Mesodermal cell (in vitro differentiated cells): ENCODE results near the gene PTPN4. TPM values are rescaled to one million over a fixed set of nuclear protein-coding genes. Genes with fewer than 3 reads are reported as not detected.

Source experiments
- H3K27ac ChIP-seq: 2 replicates; pipeline ENCODE4 v1.7.0; 2013; ENCODE audit warnings: mild to moderate bottlenecking, low read depth, low read length, moderate library complexity; ENCODE audit not compliant: severe bottlenecking
- H3K36me3 ChIP-seq: 2 replicates; pipeline ENCODE4 v1.7.1; 2013; ENCODE audit warnings: mild to moderate bottlenecking, low read length, moderate library complexity; ENCODE audit not compliant: control insufficient read depth, insufficient read depth
- H3K4me1 ChIP-seq: one replicate; pipeline ENCODE4 v1.7.1; 2013; ENCODE audit warnings: mild to moderate bottlenecking, low read length; ENCODE audit not compliant: insufficient read depth, control insufficient read depth, poor library complexity, severe bottlenecking
- H3K4me3 ChIP-seq: 2 replicates; pipeline ENCODE4 v1.7.0; 2013; ENCODE audit warnings: low read length, control low read depth, mild to moderate bottlenecking; ENCODE audit not compliant: insufficient read depth, poor library complexity, severe bottlenecking; ENCODE audit errors: extremely low read depth
- H3K9me3 ChIP-seq: 2 replicates; pipeline ENCODE4 v1.7.1; 2013; ENCODE audit warnings: mild to moderate bottlenecking, low read length, moderate library complexity; ENCODE audit not compliant: control insufficient read depth
- WGBS, 2 experiments: methylation state at CpG; one replicate each; pipeline ENCODE4 v1.1.5; 2013; ENCODE audit warnings: missing lambda C conversion rate in 2 of 2; ENCODE audit not compliant: insufficient coverage in 2 of 2; 5-methylcytosine and 5-hydroxymethylcytosine counted together
- polyA plus RNA-seq, 2 experiments: library from polyadenylated mRNA; stranded (reverse); fragments of 50-300 nt; gene quantifications; one replicate each; pipeline ENCODE4 v1.2.3, GENCODE V29; 2013

Gene PTPN4
- polyA plus RNA-seq (2013, experiment 1 of 2), result 32.0 TPM
- 27.1 TPM for polyA plus RNA-seq (2013, experiment 2 of 2)

- Histone ChIP-seq H3K4me3 (peak within 1 kb of the TSS; percentile 93), H3K4me1 (peaks cover 4% of the 10 kb centered on the region), H3K27ac (peak within 1 kb of the TSS; percentile 96), H3K9me3 (no peaks in the 10 kb centered on the region), H3K36me3 (no peaks in the 10 kb centered on the region)
- WGBS, 2 experiments, result 0% methylated on average over 33 to 37 of the region's 59 CpGs
Measured at GRCh38 chr2:119759451-119760236, at the start of gene PTPN4. Gene PTPN4 (plus strand): TSS chr2:119759922. CDS start chr2:119809854, 49,932 bp downstream.

- Histone ChIP-seq H3K27ac (no peak overlapping the region), H3K36me3 (no peaks in the 10 kb centered on the region), H3K9me3 (peaks cover 3% of the 10 kb centered on the region), H3K4me1 (peaks cover 8% of the 10 kb centered on the region), H3K4me3 (no peak overlapping the region)
- WGBS, 2 experiments, result 92 to 97% methylated on average over 6 of the region's 8 CpGs
Measured at GRCh38 chr2:119710281-119710680, 49.4 kb upstream of the PTPN4 start.

- no peaks in the 10 kb centered on the region for H3K36me3 ChIP-seq
- H3K27ac ChIP-seq, result no peak overlapping the region
- WGBS, 2 experiments, result 93 to 94% methylated on average over 9 of the region's 9 CpGs
Measured at GRCh38 chr2:119711352-119711751, 48.4 kb upstream of the PTPN4 start.

GRCh38 chr2:119712571-119712970 is 47.2 kb upstream of the PTPN4 start:
- Histone ChIP-seq H3K4me3 (no peak overlapping the region), H3K9me3 (no peaks in the 10 kb centered on the region)

More at GRCh38 chr2:119711352-119711751, 48.4 kb upstream of the PTPN4 start:
- H3K4me3 ChIP-seq, result no peak overlapping the region
- H3K9me3 ChIP-seq, result no peaks in the 10 kb centered on the region
- H3K4me1 ChIP-seq, result peaks cover 8% of the 10 kb centered on the region

GRCh38 chr2:119713819-119714490 is 45.8 kb upstream of the PTPN4 start:
- no peak overlapping the region for H3K4me3 ChIP-seq
- H3K4me1 ChIP-seq, result peaks cover 8% of the 10 kb centered on the region
- no peaks in the 10 kb centered on the region for H3K9me3 ChIP-seq
- 85 to 93% methylated on average over 3 to 4 of the region's 7 CpGs for WGBS, 2 experiments
- H3K27ac ChIP-seq, result no peak overlapping the region
- H3K36me3 ChIP-seq, result no peaks in the 10 kb centered on the region

More at GRCh38 chr2:119712571-119712970, 47.2 kb upstream of the PTPN4 start:
- H3K4me1 ChIP-seq, result peaks cover 8% of the 10 kb centered on the region
- no peaks in the 10 kb centered on the region for H3K36me3 ChIP-seq
- WGBS, 2 experiments, result 77 to 100% methylated on average over 2 to 3 of the region's 3 CpGs
- H3K27ac ChIP-seq, result no peak overlapping the region

GRCh38 chr2:119715409-119716283 is 44.1 kb upstream of the PTPN4 start:
- Histone ChIP-seq H3K27ac (no peak overlapping the region), H3K36me3 (no peaks in the 10 kb centered on the region), H3K4me3 (no peak overlapping the region), H3K4me1 (peaks cover 8% of the 10 kb centered on the region), H3K9me3 (no peaks in the 10 kb centered on the region)
- 84 to 93% methylated on average over 19 to 21 of the region's 23 CpGs for WGBS, 2 experiments

GRCh38 chr2:119716284-119716672 is 43.4 kb upstream of the PTPN4 start:
- Histone ChIP-seq H3K9me3 (peaks cover 5% of the 10 kb centered on the region), H3K4me3 (no peak overlapping the region), H3K4me1 (peaks cover 8% of the 10 kb centered on the region), H3K27ac (no peak overlapping the region), H3K36me3 (no peaks in the 10 kb centered on the region)
- WGBS, 2 experiments, result 94 to 97% methylated on average over 4 to 6 of the region's 6 CpGs

GRCh38 chr2:119718501-119719260 is 41.0 kb upstream of the PTPN4 start:
- no peak overlapping the region for H3K27ac ChIP-seq
- no peaks in the 10 kb centered on the region for H3K36me3 ChIP-seq
- 84 to 91% methylated on average over 7 to 9 of the region's 12 CpGs for WGBS, 2 experiments

GRCh38 chr2:119719261-119719627 is 40.5 kb upstream of the PTPN4 start:
- WGBS, 2 experiments, result 93 to 96% methylated on average over 3 of the region's 3 CpGs
- H3K9me3 ChIP-seq, result peaks cover 5% of the 10 kb centered on the region
- no peak overlapping the region for H3K27ac ChIP-seq
- H3K36me3 ChIP-seq, result no peaks in the 10 kb centered on the region
- no peak overlapping the region for H3K4me3 ChIP-seq
- peaks cover 5% of the 10 kb centered on the region for H3K4me1 ChIP-seq

More at GRCh38 chr2:119718501-119719260, 41.0 kb upstream of the PTPN4 start:
- no peak overlapping the region for H3K4me3 ChIP-seq
- peaks cover 5% of the 10 kb centered on the region for H3K9me3 ChIP-seq
- peaks cover 8% of the 10 kb centered on the region for H3K4me1 ChIP-seq

GRCh38 chr2:119721043-119721442 is 38.7 kb upstream of the PTPN4 start:
- H3K4me3 ChIP-seq, result no peak overlapping the region
- 87 to 100% methylated on average over 1 of the region's 1 CpG for WGBS, 2 experiments
- H3K4me1 ChIP-seq, result no peaks in the 10 kb centered on the region

More at GRCh38 chr2:119721043-119721442, 38.7 kb upstream of the PTPN4 start:
- Histone ChIP-seq H3K27ac (no peak overlapping the region), H3K36me3 (no peaks in the 10 kb centered on the region), H3K9me3 (peaks cover 5% of the 10 kb centered on the region)
